ENCODE results near the gene MRPL55.
A peak's percentile ranks its signal among the peaks of the same experiment; 100 is the strongest.

The MRPL55 gene

GRCh38 chr1:228147768-228148167 lies 38.7 kb upstream of the MRPL55 start:
- DNase-seq: no peak

GRCh38 chr1:228147151-228147693 lies 38.1 kb upstream of the MRPL55 start:
- DNase-seq: no peak

- DNase-seq: no peak
Measured at GRCh38 chr1:228146417-228147150, 37.5 kb upstream of the MRPL55 start.

GRCh38 chr1:228145463-228146416 lies 36.6 kb upstream of the MRPL55 start:
- no peak for DNase-seq

- DNase-seq: no peak
Measured at GRCh38 chr1:228144993-228145343, 35.9 kb upstream of the MRPL55 start.

- DNase-seq: no peak
Measured at GRCh38 chr1:228144193-228144992, 35.3 kb upstream of the MRPL55 start.

- no peak for DNase-seq
Measured at GRCh38 chr1:228143480-228144192, 34.5 kb upstream of the MRPL55 start.

GRCh38 chr1:228142701-228143136 lies 33.6 kb upstream of the MRPL55 start:
- DNase-seq: no peak

GRCh38 chr1:228142155-228142691 lies 33.1 kb upstream of the MRPL55 start:
- no peak for DNase-seq

- no peak for DNase-seq
Measured at GRCh38 chr1:228141226-228142044, 32.3 kb upstream of the MRPL55 start.

- DNase-seq: peak in 1 of 2 donors; percentile 29
Measured at GRCh38 chr1:228140724-228141225, 31.7 kb upstream of the MRPL55 start.

- peak; percentile 100 for DNase-seq
Measured at GRCh38 chr1:228139931-228140723, 31.0 kb upstream of the MRPL55 start, which contains the start of gene GUK1. Gene GUK1, plus strand, starts transcription at chr1:228140279. Its CDS starts 24 bp downstream, at chr1:228140303.

GRCh38 chr1:228139406-228139930 lies 30.4 kb upstream of the MRPL55 start:
- no peak for DNase-seq

GRCh38 chr1:228136901-228137300 lies 27.8 kb upstream of the MRPL55 start:
- DNase-seq: no peak

- no peak for DNase-seq
Measured at GRCh38 chr1:228134591-228134990, 25.5 kb upstream of the MRPL55 start.

GRCh38 chr1:228131766-228132165 lies 22.7 kb upstream of the MRPL55 start:
- no peak for DNase-seq

- DNase-seq: no peak
Measured at GRCh38 chr1:228125185-228125584, 16.1 kb upstream of the MRPL55 start.

- no peak for DNase-seq
Measured at GRCh38 chr1:228123505-228123904, 14.4 kb upstream of the MRPL55 start.

GRCh38 chr1:228122921-228123441 lies 13.9 kb upstream of the MRPL55 start:
- DNase-seq: no peak

Measured in inflammatory macrophage (primary cell).